Adipose tissue (tissue), 3 donors: Measurements from ENCODE around the gene ZC3H14. TPM values are rescaled to one million over a fixed set of nuclear protein-coding genes. Genes with fewer than 3 reads are reported as not detected.

Experiments used
- H3K27ac ChIP-seq: one replicate; pipeline ENCODE4 v1.5.1; 2013; ENCODE audit warnings: low read depth, low read length
- WGBS, 3 donors: extraction: QIAGEN DNeasy Blood & Tissue Kit; methylation state at CpG; one replicate each; pipeline ENCODE4 v1.1.7; 2013; 5-methylcytosine and 5-hydroxymethylcytosine counted together
- polyA plus RNA-seq, 3 donors: library from polyadenylated mRNA; stranded (reverse); fragments of 200-250 nt; gene quantifications; one replicate each; pipeline ENCODE4 v1.2.3, GENCODE V29; 2013
- donor health status: healthy with polysubstance abuse.
- donor health status: Bipolar disorder and iron deficiency.
- donor health status: healthy.

The ZC3H14 gene
- polyA plus RNA-seq, 3 donors = 18.0 to 23.5 (median 22.7) TPM

- 81 to 86% (median 81%) methylated on average over 2 of the region's 2 CpGs for WGBS, 3 donors
- no peak overlapping the region for H3K27ac ChIP-seq
Observed at GRCh38 chr14:88632512-88632911, 69.7 kb downstream of the ZC3H14 start.

GRCh38 chr14:88639221-88639620 lies 76.4 kb downstream of the ZC3H14 start:
- H3K27ac ChIP-seq = no peak overlapping the region
- 47 to 74% (median 68%) methylated on average over 1 of the region's 1 CpG for WGBS, 3 donors

GRCh38 chr14:88660056-88660455 lies 97.2 kb downstream of the ZC3H14 start:
- H3K27ac ChIP-seq = no peak overlapping the region
- WGBS, 3 donors = 75 to 89% (median 82%) methylated on average over 5 of the region's 5 CpGs

GRCh38 chr14:88667555-88668273 lies 104.9 kb downstream of the ZC3H14 start:
- WGBS, 3 donors = 36 to 49% (median 41%) methylated on average over 4 of the region's 4 CpGs
- no peak overlapping the region for H3K27ac ChIP-seq

- no peak overlapping the region for H3K27ac ChIP-seq
- WGBS, 3 donors = 81 to 85% (median 84%) methylated on average over 3 of the region's 3 CpGs
Observed at GRCh38 chr14:88668448-88669116, 105.7 kb downstream of the ZC3H14 start.

GRCh38 chr14:88669346-88669745 lies 106.5 kb downstream of the ZC3H14 start:
- no peak overlapping the region for H3K27ac ChIP-seq
- 76 to 87% (median 83%) methylated on average over 4 of the region's 4 CpGs for WGBS, 3 donors

Other genes starting within 250 kb of the ZC3H14 start
- under 1 TPM in 2 of 3 donors, not detected in 1; 0.03 to 0.48 TPM for gene KCNK10, start 239.8 kb upstream of the ZC3H14 start, polyA plus RNA-seq
- 1 to 10 TPM; 4.2 to 7.4 (median 5.6) TPM for gene SPATA7, start 177.4 kb upstream of the ZC3H14 start, polyA plus RNA-seq
- 10 to 100 TPM in 1 of 3 donors, 1 to 10 TPM in 2; 4.4 to 17.4 (median 8.3) TPM for gene PTPN21, start 8.0 kb upstream of the ZC3H14 start, polyA plus RNA-seq
- under 1 TPM; 0.11 to 0.94 (median 0.21) TPM for gene EML5, start 229.9 kb downstream of the ZC3H14 start, polyA plus RNA-seq